OCI-LY1 (cell line): ENCODE results near the gene DNAH17.

Experiments
- CTCF ChIP-seq: fragments of 200-600 bp; sonication (generic), shearing (Covaris generic); IDR thresholded peaks from 2 replicates; pipeline ENCODE4 v1.5.1; 2017; ENCODE audit warnings: mild to moderate bottlenecking, antibody characterized with exemption, low read length, moderate library complexity, mixed read lengths
- EZH2 ChIP-seq: fragments of 200-600 bp; sonication (generic), shearing (Covaris generic); IDR thresholded peaks from 2 replicates; pipeline ENCODE4 v1.8.0; 2017; ENCODE audit warnings: borderline replicate concordance, mixed run types, mild to moderate bottlenecking, antibody characterized with exemption, low read length, moderate library complexity, mixed read lengths

DNA sequence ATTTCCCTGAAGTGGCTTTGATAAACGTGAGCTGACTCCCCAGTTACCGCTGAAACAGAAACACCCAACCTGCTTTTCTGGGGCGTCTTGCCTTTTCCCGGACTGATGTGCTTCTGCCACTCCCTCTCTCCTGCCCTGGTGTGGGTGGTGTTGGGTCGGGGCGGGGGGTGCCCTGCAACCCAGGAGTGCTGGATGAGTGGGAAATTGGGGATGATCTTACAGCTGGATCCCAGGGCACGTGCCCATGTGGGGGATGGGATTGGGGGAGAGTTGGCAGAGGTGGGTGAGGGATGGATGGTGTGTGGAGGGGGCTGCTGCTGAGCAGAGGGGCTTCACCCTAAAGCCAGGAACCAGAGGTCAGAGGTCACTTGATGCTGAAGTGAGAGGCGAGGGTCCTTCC is 170.3 kb downstream of the DNAH17 start:
- no peak for TF ChIP-seq CTCF
- no peak for TF ChIP-seq EZH2
